Mucosa of descending colon (tissue), 3 donors: ENCODE measurements around the gene SPP2. TPM values are rescaled to one million over a fixed set of nuclear protein-coding genes. Genes with fewer than 3 reads are reported as not detected.

Experiments
- ATAC-seq: fragments of 200-7000 bp; cut with Tn5 transposase; one replicate; pipeline ENCODE4 v1.9.1; 2020; ENCODE audit warnings: mild to moderate bottlenecking, moderate library complexity
- DNase-seq, 3 donors: peaks; one replicate each; pipeline ENCODE4 v3.0.0-alpha.2; 2020
- H3K36me3 ChIP-seq: fragments of 200-600 bp; one replicate; pipeline ENCODE4 v1.8.0; 2021; ENCODE audit warnings: low read depth, mild to moderate bottlenecking
- H3K4me1 ChIP-seq: fragments of 200-600 bp; one replicate; pipeline ENCODE4 v1.8.0; 2021; ENCODE audit warnings: low read depth, mild to moderate bottlenecking
- H3K4me3 ChIP-seq: fragments of 200-600 bp; one replicate; pipeline ENCODE4 v1.8.0; 2021; ENCODE audit warnings: mild to moderate bottlenecking
- H3K9me3 ChIP-seq: fragments of 200-600 bp; one replicate; pipeline ENCODE4 v1.8.0; 2021; ENCODE audit warnings: mild to moderate bottlenecking
- intact Hi-C, 2 donors: fragments of 100-400 bp; cut with DNase I in 1 of 2; cut with micrococcal nuclease in 1 of 2; formaldehyde crosslinking; loops; one replicate each; pipeline versions ENCODE4 v1.11.0 to v1.11.1; 2022; cut with DNase I, micrococcal nuclease
- total RNA-seq, 3 donors: library from RNA; stranded (reverse); fragmentation: NEBNext Ultra II Directional in 2 of 3; extraction: Animal tissue kit (Norgen Biotek cat#: 25700) in 2 of 3; gene quantifications; one replicate each; pipeline versions ENCODE4 v1.2.1 to v1.2.4, GENCODE V29; 2021 to 2023
- TF ChIP-seq, protein P1 (sequence below): fragments of 200-600 bp; IDR thresholded peaks from one replicate; pipeline ENCODE4 v1.8.0; 2022; ENCODE audit warnings: antibody characterized with exemption, mild to moderate bottlenecking
- donor health status: DM: no; HTN: no; CAD: no; lungs with moderate emphysema.
- donor health status: DM: no; HTN: no; CAD: no.
- donor health status: DM: no; HTN: yes; CAD: no.

SPP2 gene
- total RNA-seq, 3 donors from 2014 or later: not detected

DNA sequence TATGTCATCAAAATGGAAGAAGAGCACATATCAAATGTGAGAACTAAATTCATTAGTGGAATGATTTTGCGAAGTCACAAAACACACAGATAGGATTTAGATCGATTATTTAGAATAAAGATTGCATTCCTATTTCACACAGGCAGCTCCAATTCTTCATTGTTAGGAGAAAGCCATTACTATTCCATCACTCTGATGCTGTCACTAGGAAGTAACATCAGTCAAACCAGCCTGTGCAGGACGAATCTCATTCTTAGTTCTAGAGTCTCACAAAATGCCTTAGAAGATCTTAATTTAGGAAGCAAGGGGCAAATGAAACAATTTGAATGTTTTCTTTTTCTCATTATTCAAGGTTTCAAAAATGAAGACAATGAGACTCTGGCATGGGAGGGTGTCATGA is 44.0 kb upstream of the SPP2 start:
- Histone ChIP-seq H3K4me3 (no peak overlapping the region), H3K9me3 (no peaks in the 10 kb centered on the region), H3K4me1 (no peaks in the 10 kb centered on the region), H3K36me3 (no peaks in the 10 kb centered on the region)
- TF ChIP-seq, protein P1, sequence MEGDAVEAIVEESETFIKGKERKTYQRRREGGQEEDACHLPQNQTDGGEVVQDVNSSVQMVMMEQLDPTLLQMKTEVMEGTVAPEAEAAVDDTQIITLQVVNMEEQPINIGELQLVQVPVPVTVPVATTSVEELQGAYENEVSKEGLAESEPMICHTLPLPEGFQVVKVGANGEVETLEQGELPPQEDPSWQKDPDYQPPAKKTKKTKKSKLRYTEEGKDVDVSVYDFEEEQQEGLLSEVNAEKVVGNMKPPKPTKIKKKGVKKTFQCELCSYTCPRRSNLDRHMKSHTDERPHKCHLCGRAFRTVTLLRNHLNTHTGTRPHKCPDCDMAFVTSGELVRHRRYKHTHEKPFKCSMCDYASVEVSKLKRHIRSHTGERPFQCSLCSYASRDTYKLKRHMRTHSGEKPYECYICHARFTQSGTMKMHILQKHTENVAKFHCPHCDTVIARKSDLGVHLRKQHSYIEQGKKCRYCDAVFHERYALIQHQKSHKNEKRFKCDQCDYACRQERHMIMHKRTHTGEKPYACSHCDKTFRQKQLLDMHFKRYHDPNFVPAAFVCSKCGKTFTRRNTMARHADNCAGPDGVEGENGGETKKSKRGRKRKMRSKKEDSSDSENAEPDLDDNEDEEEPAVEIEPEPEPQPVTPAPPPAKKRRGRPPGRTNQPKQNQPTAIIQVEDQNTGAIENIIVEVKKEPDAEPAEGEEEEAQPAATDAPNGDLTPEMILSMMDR: no peak
- intact Hi-C loops: no loop called here
- no peak for DNase-seq
- no peak for ATAC-seq

DNA sequence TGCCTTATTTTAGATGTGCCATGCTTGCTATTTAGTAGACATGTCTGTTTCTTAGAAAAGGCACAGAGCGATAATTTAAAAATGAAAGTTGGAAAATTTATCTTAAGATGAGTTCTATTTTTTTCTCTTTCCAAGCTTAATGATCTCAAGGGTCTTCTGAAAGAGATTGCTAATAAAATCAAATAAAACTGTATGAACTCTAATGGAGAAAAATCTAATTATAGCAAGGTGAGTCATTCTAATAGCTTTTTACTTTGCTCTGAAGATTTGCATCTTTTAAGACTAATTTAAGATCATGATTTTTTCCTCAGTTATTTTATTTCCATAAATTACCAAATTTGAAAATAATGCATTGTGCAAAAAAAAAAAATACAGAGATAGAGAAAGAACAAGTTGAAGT is 36.1 kb upstream of the SPP2 start:
- H3K4me1 ChIP-seq: no peaks in the 10 kb centered on the region
- intact Hi-C loops: no loop called here
- TF ChIP-seq, protein P1: no peak

DNA sequence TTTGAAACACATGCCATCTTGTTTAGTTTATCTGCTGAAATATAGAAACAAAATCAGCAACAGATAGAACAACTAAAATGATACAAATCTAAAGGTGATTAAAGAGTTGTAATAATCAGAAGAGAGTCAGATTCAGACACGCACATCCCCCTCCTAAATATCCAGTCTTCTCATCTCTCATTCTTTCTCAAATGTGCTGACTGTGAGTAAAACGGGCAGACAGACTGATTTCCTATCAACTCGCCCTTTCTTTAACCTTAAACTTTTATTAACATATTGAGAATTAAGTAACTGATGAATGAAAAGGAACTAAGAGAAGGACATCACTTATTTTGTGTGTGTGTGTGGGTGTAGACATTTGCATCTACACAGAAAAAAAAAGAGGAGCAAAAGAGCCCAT is 34.6 kb upstream of the SPP2 start:
- ATAC-seq (no peak), DNase-seq (no peak)
- Histone ChIP-seq H3K36me3 (no peaks in the 10 kb centered on the region), H3K4me3 (no peak overlapping the region), H3K9me3 (no peaks in the 10 kb centered on the region), H3K4me1 (no peaks in the 10 kb centered on the region)
- intact Hi-C loops: no loop called here
- TF ChIP-seq, protein P1: no peak

More for the DNA sequence above, 36.1 kb upstream of the SPP2 start:
- H3K4me3 ChIP-seq: no peak overlapping the region
- no peak for ATAC-seq
- H3K36me3 ChIP-seq: no peaks in the 10 kb centered on the region
- DNase-seq: no peak
- H3K9me3 ChIP-seq: no peaks in the 10 kb centered on the region

DNA sequence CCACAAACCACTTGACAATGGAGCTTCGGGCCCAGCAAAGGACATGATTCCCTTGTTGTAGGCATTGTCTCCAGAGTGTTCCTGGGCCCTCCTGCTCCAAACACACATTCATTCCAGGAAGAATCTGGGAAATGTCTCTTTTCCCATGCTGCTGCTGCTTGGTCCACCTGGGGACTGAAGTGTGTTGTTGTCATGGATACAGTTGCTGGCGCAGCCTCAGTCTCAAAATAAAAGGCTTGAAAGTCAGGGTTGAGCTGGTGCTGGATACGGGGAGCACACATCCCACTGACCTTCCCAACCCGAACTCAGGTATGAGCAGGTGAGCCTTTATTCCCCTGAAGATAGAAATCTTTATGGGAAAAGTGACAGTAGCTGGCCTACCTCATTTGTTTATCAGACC is 30.6 kb upstream of the SPP2 start:
- intact Hi-C loops: no loop called here
- H3K36me3 ChIP-seq: no peaks in the 10 kb centered on the region
- no peaks in the 10 kb centered on the region for H3K4me1 ChIP-seq
- H3K9me3 ChIP-seq: no peaks in the 10 kb centered on the region
- TF ChIP-seq, protein P1: no peak
- DNase-seq: no peak
- ATAC-seq: no peak
- H3K4me3 ChIP-seq: no peak overlapping the region

DNA sequence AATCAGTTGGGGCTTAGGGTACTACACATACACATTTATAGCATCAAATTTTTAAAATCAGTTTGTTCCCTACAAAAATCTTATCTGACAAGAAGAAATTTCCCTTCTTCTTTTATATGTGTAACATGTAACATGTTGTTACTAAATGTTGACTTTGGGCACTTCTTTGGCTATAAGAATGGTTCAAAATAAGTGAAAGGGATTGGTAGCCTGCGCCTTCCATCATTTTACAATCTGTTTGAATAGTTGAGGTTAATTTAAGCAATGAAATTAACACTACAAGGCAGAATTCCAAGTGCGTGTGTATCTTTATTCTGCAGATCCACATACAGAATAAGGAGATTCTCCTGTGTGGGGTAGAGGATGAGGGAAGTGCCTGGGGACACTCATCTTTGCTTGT is 30.2 kb upstream of the SPP2 start:
- no peak for ATAC-seq
- intact Hi-C loops: no loop called here

More for the DNA sequence above, 30.2 kb upstream of the SPP2 start:
- TF ChIP-seq, protein P1: no peak
- no peaks in the 10 kb centered on the region for H3K4me1 ChIP-seq
- DNase-seq: no peak
- H3K9me3 ChIP-seq: no peaks in the 10 kb centered on the region
- no peak overlapping the region for H3K4me3 ChIP-seq
- H3K36me3 ChIP-seq: no peaks in the 10 kb centered on the region
